Measurements from ENCODE around the gene ARHGDIA.

ARHGDIA gene

DNA sequence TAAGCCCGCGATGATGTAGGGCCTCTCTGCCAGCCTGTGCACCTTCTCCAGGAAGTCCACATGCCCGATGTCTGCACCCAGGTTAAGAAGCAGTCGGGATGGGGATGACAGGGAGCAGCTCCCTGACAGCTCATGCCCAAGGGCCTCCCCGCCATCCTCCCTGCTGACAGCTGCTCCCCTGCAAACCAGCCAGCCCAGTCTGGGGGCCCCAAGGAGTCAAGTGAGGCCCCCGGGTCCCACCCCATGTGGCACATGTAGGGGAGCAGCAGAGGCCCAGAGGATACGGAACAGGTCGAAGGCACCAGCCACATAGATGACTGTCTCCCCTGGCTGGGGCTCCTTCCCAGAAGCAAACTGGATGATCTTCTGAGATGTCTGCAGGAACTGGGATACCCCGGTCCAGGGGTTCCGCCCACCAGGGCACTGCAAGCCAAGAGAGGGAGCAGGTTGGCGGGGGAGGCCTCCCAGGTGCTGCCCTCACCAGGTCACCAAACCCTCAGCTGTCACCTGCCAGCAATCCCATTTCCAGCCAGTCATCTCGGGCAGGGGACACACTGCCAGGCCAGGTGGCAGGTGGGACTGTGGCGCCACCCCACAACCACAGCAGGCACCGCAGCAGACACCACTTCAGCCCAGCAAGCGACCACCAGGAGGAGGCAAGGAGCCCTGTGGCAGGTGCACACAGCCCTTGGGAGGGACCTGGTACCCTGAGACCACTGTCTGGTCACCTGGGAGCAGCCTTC, 35.5 kb upstream of the ARHGDIA start:
- no peak overlapping the region for H3K27ac ChIP-seq
- H3K27me3 ChIP-seq (ENCODE audit: insufficient read depth, low read depth, severe bottlenecking), result no peaks in the 10 kb centered on the region
- peaks cover 52% of the 10 kb centered on the region for H3K36me3 ChIP-seq
- TF ChIP-seq, protein P1, sequence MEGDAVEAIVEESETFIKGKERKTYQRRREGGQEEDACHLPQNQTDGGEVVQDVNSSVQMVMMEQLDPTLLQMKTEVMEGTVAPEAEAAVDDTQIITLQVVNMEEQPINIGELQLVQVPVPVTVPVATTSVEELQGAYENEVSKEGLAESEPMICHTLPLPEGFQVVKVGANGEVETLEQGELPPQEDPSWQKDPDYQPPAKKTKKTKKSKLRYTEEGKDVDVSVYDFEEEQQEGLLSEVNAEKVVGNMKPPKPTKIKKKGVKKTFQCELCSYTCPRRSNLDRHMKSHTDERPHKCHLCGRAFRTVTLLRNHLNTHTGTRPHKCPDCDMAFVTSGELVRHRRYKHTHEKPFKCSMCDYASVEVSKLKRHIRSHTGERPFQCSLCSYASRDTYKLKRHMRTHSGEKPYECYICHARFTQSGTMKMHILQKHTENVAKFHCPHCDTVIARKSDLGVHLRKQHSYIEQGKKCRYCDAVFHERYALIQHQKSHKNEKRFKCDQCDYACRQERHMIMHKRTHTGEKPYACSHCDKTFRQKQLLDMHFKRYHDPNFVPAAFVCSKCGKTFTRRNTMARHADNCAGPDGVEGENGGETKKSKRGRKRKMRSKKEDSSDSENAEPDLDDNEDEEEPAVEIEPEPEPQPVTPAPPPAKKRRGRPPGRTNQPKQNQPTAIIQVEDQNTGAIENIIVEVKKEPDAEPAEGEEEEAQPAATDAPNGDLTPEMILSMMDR (IDR thresholded peaks at IDR 0.05; ENCODE audit: low read depth, low read length), result peak; percentile 81
- DNase-seq, result peak; percentile 75
- no peaks in the 10 kb centered on the region for H3K9me3 ChIP-seq (ENCODE audit: severe bottlenecking)
- no peak overlapping the region for H3K4me3 ChIP-seq (ENCODE audit: low read depth, low read length)

- Histone ChIP-seq H3K27me3 (ENCODE audit: insufficient read depth, low read depth, severe bottlenecking) (no peaks in the 10 kb centered on the region), H3K36me3 (peaks cover 52% of the 10 kb centered on the region), H3K27ac (no peak overlapping the region), H3K4me3 (ENCODE audit: low read depth, low read length) (no peak overlapping the region), H3K9me3 (ENCODE audit: severe bottlenecking) (no peaks in the 10 kb centered on the region)
- DNase-seq, result no peak
- TF ChIP-seq, protein P1 (IDR thresholded peaks at IDR 0.05; ENCODE audit: low read depth, low read length), result no peak
Observed at GRCh38 chr17:81905993-81906392, 34.9 kb upstream of the ARHGDIA start.

DNA sequence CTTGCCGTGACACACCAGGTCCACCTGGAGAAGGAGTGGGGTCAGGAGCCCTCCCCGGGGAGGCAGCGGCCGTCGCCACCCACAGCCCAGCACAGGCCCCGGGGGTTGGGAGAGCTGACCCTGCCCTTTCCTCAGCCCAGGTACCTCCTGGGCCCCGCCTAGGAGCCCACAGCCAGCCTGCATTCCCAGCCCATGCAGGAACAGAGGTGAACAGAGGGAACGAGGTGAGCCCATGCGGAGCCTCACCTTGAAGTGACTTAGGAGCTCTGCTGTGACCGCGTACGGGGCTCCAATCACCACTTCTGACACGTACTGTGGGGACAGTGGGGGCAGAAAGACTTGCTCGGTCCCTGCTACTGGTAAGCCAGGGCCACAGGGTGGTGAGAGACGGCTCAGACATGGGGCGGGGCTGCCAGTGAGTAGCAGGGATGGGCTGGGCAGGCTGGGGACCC, 34.3 kb upstream of the ARHGDIA start:
- TF ChIP-seq, protein P1 (IDR thresholded peaks at IDR 0.05; ENCODE audit: low read depth, low read length), result no peak
- no peak overlapping the region for H3K4me3 ChIP-seq (ENCODE audit: low read depth, low read length)
- H3K36me3 ChIP-seq, result peaks cover 55% of the 10 kb centered on the region
- H3K27me3 ChIP-seq (ENCODE audit: insufficient read depth, low read depth, severe bottlenecking), result no peaks in the 10 kb centered on the region
- no peak overlapping the region for H3K27ac ChIP-seq
- no peaks in the 10 kb centered on the region for H3K9me3 ChIP-seq (ENCODE audit: severe bottlenecking)
- no peak for DNase-seq

DNA sequence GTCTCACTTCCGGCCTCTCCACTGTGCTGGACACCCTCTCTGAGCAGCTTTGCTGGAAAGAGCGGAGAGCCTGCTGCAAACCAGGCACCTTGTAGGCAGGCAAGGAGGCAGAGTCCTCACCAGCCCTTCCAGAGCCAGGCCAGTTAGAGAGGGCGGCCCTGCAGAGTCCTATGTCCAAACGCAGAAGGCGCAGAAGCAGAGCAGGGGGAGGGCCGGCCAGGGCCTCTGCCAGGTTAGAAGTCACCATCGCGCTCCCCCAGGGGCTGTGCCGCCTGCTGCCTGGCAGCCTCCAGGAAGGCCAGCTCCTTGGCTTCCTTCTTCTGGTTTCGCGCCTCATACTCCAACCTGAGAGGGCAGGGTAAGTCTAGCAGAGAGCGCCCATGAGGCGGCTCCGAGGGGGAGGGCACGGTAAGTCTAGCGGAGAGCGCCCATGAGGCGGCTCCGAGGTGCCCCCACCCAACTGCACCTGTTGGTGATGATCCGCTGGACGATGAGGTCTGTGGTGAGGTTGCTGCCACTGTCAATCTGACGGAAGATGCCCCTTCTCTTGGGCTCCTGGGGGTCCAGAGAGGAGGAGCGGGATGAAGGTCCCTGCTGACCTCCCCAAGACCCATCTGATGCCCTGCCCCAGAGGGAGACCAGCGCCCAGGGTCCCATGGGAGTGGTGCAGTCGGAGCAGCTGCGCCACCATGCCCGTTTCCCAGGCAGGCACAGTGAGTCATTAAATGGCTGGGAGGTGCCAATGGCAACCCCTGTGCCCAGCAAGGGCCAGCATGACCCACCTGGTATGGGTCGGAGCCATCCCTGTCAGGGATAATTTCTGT, 33.7 kb upstream of the ARHGDIA start:
- no peak overlapping the region for H3K27ac ChIP-seq
- TF ChIP-seq, protein P1 (IDR thresholded peaks at IDR 0.05; ENCODE audit: low read depth, low read length), result no peak
- peaks cover 61% of the 10 kb centered on the region for H3K36me3 ChIP-seq

GRCh38 chr17:81903896-81904599, 32.9 kb upstream of the ARHGDIA start:
- no peaks in the 10 kb centered on the region for H3K9me3 ChIP-seq (ENCODE audit: severe bottlenecking)
- DNase-seq, result no peak
- no peak overlapping the region for H3K4me3 ChIP-seq (ENCODE audit: low read depth, low read length)
- no peak overlapping the region for H3K27ac ChIP-seq
- H3K36me3 ChIP-seq, result peaks cover 66% of the 10 kb centered on the region
- TF ChIP-seq, protein P1 (IDR thresholded peaks at IDR 0.05; ENCODE audit: low read depth, low read length), result no peak
- H3K27me3 ChIP-seq (ENCODE audit: insufficient read depth, low read depth, severe bottlenecking), result no peaks in the 10 kb centered on the region

More for the DNA sequence above, 33.7 kb upstream of the ARHGDIA start:
- DNase-seq, result no peak
- Histone ChIP-seq H3K27me3 (ENCODE audit: insufficient read depth, low read depth, severe bottlenecking) (no peaks in the 10 kb centered on the region), H3K4me3 (ENCODE audit: low read depth, low read length) (no peak overlapping the region), H3K9me3 (ENCODE audit: severe bottlenecking) (no peaks in the 10 kb centered on the region)

Measured in WERI-Rb-1 (cell line).